Lower leg skin (tissue), 4 donors: ENCODE measurements around the gene SAMD4B. TPM values are rescaled to one million over a fixed set of nuclear protein-coding genes. Genes with fewer than 3 reads are reported as not detected.
"Not testable (repeated sequence)": the region's sequence is repeated elsewhere in the genome, so short reads cannot be mapped to it uniquely, and the experiment has no call there.

ENCODE experiments used
- DNase-seq, 2 donors: peaks; one replicate each; pipeline ENCODE4 v3.0.0-alpha.2; 2019; ENCODE audit warnings: low spot score in 2 of 2
- H3K4me3 ChIP-seq: fragments of 200-600 bp; sonication (generic); 2 replicates; pipeline ENCODE4 v1.5.1; 2017; ENCODE audit warnings: mild to moderate bottlenecking, low read depth; ENCODE audit not compliant: poor library complexity, severe bottlenecking
- POLR2A ChIP-seq, 2 donors: fragments of 450-650 bp; IDR thresholded peaks; one replicate each; pipeline ENCODE4 v1.6.1; 2016 to 2017; ENCODE audit warnings: antibody characterized with exemption in 2 of 2, mild to moderate bottlenecking in 1 of 2, moderate library complexity in 1 of 2
- WGBS, 2 donors: methylation state at CpG; one replicate each; pipeline ENCODE4 v1.1.5; 2018; 5-methylcytosine and 5-hydroxymethylcytosine counted together
- intact Hi-C: fragments of 100-400 bp; cut with DNase I; formaldehyde crosslinking; loops from one replicate; pipeline ENCODE4 v1.15.0; 2023; ENCODE audit warnings: low total_unique reads
- total RNA-seq, 4 donors: library from RNA; depleted of rRNA; stranded (reverse); fragments of >200 nt; gene quantifications; one replicate each; pipeline ENCODE4 v1.1.0, GENCODE V29; 2016
- TF ChIP-seq, protein P1 (sequence below), 3 donors: fragments of 450-650 bp; IDR thresholded peaks; one replicate each; pipeline ENCODE4 v1.5.1; 2016; ENCODE audit warnings: antibody characterized with exemption in 3 of 3, mild to moderate bottlenecking in 3 of 3, moderate library complexity in 2 of 3

SAMD4B gene
- total RNA-seq, 4 donors from 2014 or later, result 102 to 132 (median 118) TPM

DNA sequence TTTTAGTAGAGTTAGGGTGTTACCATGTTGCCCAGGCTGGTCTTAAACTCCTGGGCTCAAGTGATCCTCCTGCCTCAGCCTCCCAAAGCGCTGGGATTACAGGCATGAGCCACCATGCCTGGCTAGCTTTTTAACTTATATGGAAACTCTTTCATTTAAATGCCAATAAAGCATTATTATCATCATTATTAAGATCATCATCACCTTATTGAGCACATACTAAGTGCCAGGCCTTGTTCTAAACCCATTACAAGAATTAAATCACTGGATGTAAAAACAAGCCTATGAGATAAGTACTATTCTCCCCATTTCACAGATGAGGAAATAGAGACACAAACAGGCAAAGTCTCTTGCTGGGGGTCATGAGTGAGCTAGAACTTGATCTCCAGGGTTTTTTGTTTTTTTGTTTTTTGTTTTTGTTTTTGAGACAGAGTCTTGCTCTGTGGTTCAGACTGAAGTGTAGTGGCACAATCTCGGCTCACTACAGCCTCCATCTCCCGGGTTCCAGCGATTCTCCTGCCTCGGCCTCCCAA, 7.7 kb upstream of the SAMD4B start:
- no peak overlapping the region for H3K4me3 ChIP-seq
- WGBS, 2 donors, result 90 to 94% methylated on average over 5 of the region's 5 CpGs
- intact Hi-C loops, result no loop called here
- TF ChIP-seq, protein P1, sequence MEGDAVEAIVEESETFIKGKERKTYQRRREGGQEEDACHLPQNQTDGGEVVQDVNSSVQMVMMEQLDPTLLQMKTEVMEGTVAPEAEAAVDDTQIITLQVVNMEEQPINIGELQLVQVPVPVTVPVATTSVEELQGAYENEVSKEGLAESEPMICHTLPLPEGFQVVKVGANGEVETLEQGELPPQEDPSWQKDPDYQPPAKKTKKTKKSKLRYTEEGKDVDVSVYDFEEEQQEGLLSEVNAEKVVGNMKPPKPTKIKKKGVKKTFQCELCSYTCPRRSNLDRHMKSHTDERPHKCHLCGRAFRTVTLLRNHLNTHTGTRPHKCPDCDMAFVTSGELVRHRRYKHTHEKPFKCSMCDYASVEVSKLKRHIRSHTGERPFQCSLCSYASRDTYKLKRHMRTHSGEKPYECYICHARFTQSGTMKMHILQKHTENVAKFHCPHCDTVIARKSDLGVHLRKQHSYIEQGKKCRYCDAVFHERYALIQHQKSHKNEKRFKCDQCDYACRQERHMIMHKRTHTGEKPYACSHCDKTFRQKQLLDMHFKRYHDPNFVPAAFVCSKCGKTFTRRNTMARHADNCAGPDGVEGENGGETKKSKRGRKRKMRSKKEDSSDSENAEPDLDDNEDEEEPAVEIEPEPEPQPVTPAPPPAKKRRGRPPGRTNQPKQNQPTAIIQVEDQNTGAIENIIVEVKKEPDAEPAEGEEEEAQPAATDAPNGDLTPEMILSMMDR (IDR thresholded peaks at IDR 0.05), result no peak
- TF ChIP-seq POLR2A (IDR thresholded peaks at IDR 0.05), result no peak
- DNase-seq, result no peak

DNA sequence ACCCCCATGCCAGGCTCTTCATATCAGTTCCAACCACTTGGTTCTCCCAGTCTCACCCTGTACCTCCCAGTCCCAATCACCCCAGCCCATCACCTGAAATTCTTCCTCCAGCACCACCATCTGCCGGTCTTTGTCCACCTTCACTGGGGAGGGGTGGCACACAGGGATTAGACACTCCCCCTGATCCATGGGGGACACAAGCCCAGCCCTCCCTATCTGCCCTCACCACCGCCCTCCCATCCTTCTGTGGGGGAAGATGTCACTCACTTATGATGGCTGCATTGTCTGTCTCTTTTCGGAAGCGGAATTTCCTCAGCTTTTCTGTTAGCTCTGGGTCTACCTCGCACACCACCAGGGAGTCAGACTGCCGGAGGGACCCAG, 7.1 kb upstream of the SAMD4B start:
- TF ChIP-seq, protein P1 (IDR thresholded peaks at IDR 0.05), result no peak
- TF ChIP-seq POLR2A (IDR thresholded peaks at IDR 0.05), result no peak
- peak overlapping the region; percentile 42 for H3K4me3 ChIP-seq
- intact Hi-C loops, result no loop called here
- 67 to 71% methylated on average over 6 of the region's 6 CpGs for WGBS, 2 donors
- no peak for DNase-seq

DNA sequence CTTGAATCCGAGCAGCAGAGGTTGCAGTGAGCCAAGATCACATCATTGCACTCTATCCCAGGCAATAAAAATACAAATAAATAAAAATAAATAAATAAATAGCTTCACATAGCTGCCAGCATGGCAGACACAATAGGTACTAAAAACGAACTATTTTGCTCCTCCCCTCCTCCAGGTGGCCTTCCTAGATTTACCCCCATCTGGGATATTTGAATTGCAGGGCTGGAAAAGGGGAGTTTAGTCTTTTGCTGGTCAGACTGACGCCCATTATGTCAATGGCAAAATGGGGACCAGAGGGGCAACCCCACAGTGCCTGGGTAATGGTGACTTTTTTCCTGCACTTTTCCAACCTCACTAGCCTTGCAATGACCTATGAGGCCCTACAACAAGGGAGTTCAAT, 5.7 kb upstream of the SAMD4B start:
- no peak for TF ChIP-seq POLR2A (IDR thresholded peaks at IDR 0.05)
- TF ChIP-seq, protein P1 (IDR thresholded peaks at IDR 0.05), result no peak
- intact Hi-C loops, result no loop called here
- no peak for DNase-seq
- no peak overlapping the region for H3K4me3 ChIP-seq
- WGBS, 2 donors, result 70 to 71% methylated on average over 3 of the region's 3 CpGs

DNA sequence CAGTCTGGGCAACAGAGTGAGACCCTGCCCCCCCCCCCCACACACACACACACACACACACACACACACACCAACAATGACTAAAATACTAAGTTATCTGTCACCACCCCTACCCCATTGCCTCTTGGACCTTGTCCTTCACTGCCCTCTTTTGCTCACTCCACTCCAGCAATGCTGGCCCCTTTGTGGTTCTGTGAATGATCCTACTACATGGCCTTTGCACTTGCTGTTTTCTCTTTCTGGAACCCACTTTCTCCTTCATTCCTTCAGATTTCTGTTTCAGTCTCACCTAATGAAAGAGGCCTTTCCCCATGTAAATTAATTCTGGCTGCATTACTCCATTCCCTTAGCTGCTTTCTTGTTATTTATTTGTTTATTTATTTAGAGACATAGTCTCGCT, 2.5 kb upstream of the SAMD4B start:
- intact Hi-C loops, result no loop called here
- TF ChIP-seq, protein P1 (IDR thresholded peaks at IDR 0.05), result no peak
- no peak for TF ChIP-seq POLR2A (IDR thresholded peaks at IDR 0.05)
- 100% methylated on average over 1 of the region's 1 CpG for WGBS, 2 donors
- no peak overlapping the region for H3K4me3 ChIP-seq
- DNase-seq, result no peak

DNA sequence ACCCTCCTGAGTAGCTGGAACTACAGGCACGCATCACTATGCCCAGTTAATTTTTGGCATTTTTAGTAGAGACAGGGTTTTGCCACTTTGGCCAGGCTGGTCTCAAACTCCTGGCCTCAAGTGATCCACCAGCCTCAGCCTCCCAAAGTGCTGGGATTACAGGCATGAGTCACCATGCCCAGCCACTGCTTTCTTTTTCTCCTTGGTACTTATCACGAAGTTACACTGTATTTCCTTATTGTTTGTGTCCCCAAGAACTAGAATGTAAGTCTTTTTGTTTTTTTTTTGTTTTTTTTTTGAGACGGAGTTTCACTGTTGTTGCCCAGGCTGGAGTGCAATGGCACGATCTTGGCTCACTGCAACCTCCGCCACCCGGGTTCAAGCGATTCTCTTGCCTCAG, 2.1 kb upstream of the SAMD4B start:
- intact Hi-C loops, result not testable (repeated sequence)

DNA sequence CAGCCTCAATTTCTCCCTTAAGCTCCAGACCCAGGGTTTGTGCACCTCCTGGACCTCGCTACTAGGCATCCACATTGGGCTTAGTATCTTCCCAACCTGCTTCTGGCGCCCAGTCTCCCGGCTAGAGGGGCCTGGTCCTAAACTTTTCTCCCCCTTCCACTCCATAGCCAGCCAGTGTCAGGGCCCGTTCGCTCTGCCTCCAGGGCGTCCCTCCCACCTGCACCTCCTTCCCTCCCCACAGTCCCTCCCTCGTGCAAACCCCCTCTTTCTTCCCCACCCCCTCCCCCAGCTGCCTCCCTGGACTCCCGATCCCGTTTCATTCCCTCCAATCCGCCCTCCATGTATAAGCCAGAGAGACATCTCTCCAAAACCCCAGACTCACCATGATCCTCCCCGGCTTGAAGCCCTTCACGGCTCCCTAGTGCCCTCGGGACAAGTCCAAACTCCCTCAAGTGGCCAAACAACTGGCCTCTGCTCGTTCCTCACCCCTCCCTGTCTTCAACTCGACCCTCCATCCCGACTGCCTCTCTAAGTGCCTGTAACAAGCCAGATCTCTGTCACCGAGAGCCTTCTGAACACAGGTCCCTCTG, 997 bp upstream of the SAMD4B start:
- DNase-seq, result peak in 1 of 2 donors; percentile 56
- intact Hi-C loops, result no loop called here
- peak overlapping the region; percentile 59 for H3K4me3 ChIP-seq
- no peak for TF ChIP-seq POLR2A (IDR thresholded peaks at IDR 0.05)
- TF ChIP-seq, protein P1 (IDR thresholded peaks at IDR 0.05), result no peak
- 1 to 2% methylated on average over 17 of the region's 17 CpGs for WGBS, 2 donors

More for the DNA sequence above, 2.1 kb upstream of the SAMD4B start:
- not testable (repeated sequence) for DNase-seq, H3K4me3 ChIP-seq
- WGBS, 2 donors, result 82 to 87% methylated on average over 7 of the region's 7 CpGs
